A549 (cell line): Measurements from ENCODE around the gene DMRTB1.

ENCODE experiments used
- CHD2 ChIP-seq: fragments of 150-350 bp; IDR thresholded peaks from 2 replicates; pipeline ENCODE4 v1.6.1; 2014; ENCODE audit warnings: low read length; ENCODE audit not compliant: partially characterized antibody
- CHD4 ChIP-seq: fragments of 200-600 bp; sonication (generic); IDR thresholded peaks from 2 replicates; pipeline ENCODE4 v1.6.1; 2016; ENCODE audit warnings: antibody characterized with exemption, mild to moderate bottlenecking, borderline replicate concordance
- CTCF ChIP-seq: fragments of >200 bp; sonication (Bioruptor Twin); formaldehyde crosslinking; IDR thresholded peaks from 3 replicates; pipeline ENCODE4 v1.5.1; 2016
- EP300 ChIP-seq, 2 experiments: fragments of >200 bp; sonication (Bioruptor Twin); formaldehyde crosslinking; IDR thresholded peaks; 2 replicates in 1 of 2; 3 replicates in 1 of 2; pipeline ENCODE4 v1.6.1; 2016 to 2017
- FOSB ChIP-seq: fragments of 250-450 bp; sonication (Bioruptor Pico); IDR thresholded peaks from 2 replicates; pipeline ENCODE4 v1.5.0; 2020; ENCODE audit warnings: mild to moderate bottlenecking, moderate library complexity
- FOXS1 ChIP-seq: fragments of 250-450 bp; sonication (Bioruptor Pico); IDR thresholded peaks from 2 replicates; pipeline ENCODE4 v1.5.0; 2020; ENCODE audit warnings: mild to moderate bottlenecking, moderate library complexity
- HDAC2 ChIP-seq: fragments of 200-600 bp; sonication (generic); IDR thresholded peaks from 2 replicates; pipeline ENCODE4 v1.6.1; 2016
- MAFK ChIP-seq: fragments of 450-650 bp; IDR thresholded peaks from 2 replicates; pipeline ENCODE4 v1.6.1; 2014; ENCODE audit not compliant: partially characterized antibody
- PBX3 ChIP-seq: IDR thresholded peaks from 2 replicates; pipeline ENCODE4 v1.6.1; 2012
- POLR2A ChIP-seq: IDR thresholded peaks from 2 replicates; pipeline ENCODE4 v1.6.1; 2012; ENCODE audit warnings: mild to moderate bottlenecking, low read length
- TF ChIP-seq, protein P1 (sequence below): fragments of 150-350 bp; IDR thresholded peaks from 2 replicates; pipeline ENCODE4 v1.6.1; 2014; ENCODE audit warnings: low read depth, mild to moderate bottlenecking, low read length

GRCh38 chr1:53449021-53449420, 10.2 kb upstream of the DMRTB1 start:
- TF ChIP-seq FOXS1 (no peak), POLR2A (no peak), PBX3 (no peak), MAFK (no peak), CTCF (no peak), EP300 (IDR thresholded peaks at IDR 0.05) (no peak), CHD2 (no peak), FOSB (CRISPR knock-in tag) (no peak), HDAC2 (no peak), CHD4 (no peak)
- TF ChIP-seq, protein P1, sequence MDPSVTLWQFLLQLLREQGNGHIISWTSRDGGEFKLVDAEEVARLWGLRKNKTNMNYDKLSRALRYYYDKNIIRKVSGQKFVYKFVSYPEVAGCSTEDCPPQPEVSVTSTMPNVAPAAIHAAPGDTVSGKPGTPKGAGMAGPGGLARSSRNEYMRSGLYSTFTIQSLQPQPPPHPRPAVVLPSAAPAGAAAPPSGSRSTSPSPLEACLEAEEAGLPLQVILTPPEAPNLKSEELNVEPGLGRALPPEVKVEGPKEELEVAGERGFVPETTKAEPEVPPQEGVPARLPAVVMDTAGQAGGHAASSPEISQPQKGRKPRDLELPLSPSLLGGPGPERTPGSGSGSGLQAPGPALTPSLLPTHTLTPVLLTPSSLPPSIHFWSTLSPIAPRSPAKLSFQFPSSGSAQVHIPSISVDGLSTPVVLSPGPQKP = no peak
